HG02938 (cell line): ENCODE results near the gene ATP5F1D.
"Not testable (repeated sequence)": the region's sequence is repeated elsewhere in the genome, so short reads cannot be mapped to it uniquely, and the experiment has no call there.

ENCODE experiments used
- ATAC-seq: cut with Tn5 transposase; IDR thresholded peaks from one replicate; pipeline ENCODE4 v1.9.1; 2021; ENCODE audit warnings: mild to moderate bottlenecking, moderate library complexity; ENCODE audit not compliant: unreplicated experiment

Gene ATP5F1D

DNA sequence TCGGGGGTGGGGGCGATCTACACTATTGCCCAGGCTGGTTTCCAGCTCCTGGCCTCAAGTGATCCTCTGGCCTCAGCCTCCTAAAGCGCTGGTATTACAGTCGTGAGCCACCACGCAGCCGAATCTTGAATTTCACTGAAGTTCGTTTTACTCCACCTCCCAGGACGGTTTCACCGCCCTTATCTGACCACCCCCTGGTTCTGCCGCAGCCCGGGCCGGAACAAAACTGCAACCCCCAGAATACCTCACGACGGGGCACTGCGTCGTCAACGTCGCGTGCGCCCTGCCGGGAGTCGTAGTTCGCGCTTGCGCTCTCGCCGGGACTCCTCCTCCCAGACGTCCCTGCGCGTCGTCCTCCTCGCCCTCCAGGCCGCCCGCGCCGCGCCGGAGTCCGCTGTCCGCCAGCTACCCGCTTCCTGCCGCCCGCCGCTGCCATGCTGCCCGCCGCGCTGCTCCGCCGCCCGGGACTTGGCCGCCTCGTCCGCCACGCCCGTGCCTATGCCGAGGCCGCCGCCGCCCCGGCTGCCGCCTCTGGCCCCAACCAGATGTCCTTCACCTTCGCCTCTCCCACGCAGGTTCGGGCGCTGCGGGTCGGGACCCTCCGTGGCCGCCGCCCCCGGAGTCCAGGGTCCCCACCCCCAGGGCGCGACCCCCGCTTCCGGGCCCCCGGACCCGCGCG is at the start of gene ATP5F1D:
Gene ATP5F1D, plus strand, starts transcription at position 335 of the 679 bp plus-strand sequence. Its CDS starts 100 bp downstream, at position 435.
- ATAC-seq: peak; percentile 53

DNA sequence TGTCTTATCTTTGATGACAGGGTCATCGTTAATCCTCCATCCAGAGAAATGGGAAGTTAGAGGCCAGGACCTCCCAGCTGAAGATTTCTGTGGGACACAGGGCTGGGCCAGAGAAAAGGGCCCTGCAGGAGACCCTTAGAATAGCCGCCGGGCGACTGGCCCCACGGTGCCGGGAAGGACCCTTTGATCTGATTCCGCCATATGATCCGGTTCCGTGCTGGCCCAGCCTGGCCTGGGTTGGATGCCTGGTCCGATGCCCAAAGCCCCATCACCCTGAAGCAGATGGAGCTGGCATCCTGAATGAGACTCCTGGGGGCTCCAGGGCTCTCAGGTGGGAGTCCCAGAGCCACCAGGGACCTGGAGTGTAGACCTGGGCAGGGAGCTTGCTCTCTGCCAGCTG is 42.0 kb upstream of the ATP5F1D start:
- no peak for ATAC-seq

DNA sequence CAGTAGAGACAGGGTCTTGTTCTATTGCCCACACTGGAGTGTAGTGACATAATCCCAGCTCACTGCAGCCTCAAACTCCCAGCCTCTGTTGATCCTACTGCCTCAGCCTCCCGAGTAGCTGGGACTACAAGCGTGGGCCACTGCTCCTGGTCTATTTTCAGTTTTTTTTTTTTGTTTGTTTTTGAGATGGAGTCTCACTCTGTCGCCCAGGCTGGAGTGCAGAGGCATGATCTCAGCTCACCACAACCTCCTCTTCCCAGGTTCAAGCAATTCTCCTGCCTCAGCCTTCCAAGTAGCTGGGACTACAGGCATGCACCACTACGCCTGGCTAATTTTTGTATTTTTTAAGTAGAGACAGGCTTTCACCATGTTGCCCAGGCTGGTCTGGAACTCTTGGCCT is 40.9 kb upstream of the ATP5F1D start:
- not testable (repeated sequence) for ATAC-seq

DNA sequence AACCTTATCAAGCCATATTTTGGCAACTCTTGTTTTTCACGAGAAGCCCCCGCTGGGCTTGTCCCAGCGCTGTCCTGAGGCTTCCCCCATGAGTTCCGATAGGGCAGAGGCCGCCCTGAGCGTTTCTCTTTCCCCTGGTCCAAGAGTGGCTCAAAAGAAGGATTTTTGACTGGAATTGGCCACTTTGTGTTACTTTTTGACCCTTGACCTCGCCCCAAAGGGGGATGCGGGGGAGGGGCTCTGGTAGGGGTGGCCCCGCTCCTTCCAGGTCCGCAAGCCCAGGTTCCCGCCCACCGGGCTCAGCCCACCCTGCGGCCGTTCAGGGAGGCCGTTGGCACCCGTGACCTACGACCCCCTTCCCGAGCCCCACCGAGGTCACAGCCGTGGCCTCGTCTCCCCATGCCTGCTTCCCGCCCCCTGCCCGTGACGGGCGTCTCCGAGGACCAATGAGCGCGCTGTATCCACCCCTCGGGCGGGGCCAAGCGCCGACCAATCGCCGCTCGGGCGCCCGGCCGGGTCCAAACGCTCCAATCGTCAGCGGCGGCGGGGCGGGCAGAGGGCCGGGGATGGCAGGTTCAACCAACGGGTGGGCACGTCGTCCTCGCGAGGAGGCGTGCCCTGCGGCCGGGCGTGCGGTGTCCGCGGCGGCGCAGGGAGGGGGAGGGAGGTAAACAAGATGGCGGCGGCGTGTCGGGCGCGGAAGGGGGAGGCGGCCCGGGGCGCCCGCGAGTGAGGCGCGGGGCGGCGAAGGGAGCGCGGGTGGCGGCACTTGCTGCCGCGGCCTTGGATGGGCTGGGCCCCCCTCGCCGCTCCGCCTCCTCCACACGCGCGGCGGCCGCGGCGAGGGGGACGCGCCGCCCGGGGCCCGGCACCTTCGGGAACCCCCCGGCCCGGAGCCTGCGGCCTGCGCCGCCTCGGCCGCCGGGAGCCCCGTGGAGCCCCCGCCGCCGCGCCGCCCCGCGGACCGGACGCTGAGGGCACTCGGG is 36.1 kb upstream of the ATP5F1D start, which contains the start of gene STK11:
Gene STK11, plus strand, starts transcription at position 665 of the 986 bp plus-strand sequence. CDS start 1,136 bp downstream, outside the sequence.
- ATAC-seq: peak; percentile 79

DNA sequence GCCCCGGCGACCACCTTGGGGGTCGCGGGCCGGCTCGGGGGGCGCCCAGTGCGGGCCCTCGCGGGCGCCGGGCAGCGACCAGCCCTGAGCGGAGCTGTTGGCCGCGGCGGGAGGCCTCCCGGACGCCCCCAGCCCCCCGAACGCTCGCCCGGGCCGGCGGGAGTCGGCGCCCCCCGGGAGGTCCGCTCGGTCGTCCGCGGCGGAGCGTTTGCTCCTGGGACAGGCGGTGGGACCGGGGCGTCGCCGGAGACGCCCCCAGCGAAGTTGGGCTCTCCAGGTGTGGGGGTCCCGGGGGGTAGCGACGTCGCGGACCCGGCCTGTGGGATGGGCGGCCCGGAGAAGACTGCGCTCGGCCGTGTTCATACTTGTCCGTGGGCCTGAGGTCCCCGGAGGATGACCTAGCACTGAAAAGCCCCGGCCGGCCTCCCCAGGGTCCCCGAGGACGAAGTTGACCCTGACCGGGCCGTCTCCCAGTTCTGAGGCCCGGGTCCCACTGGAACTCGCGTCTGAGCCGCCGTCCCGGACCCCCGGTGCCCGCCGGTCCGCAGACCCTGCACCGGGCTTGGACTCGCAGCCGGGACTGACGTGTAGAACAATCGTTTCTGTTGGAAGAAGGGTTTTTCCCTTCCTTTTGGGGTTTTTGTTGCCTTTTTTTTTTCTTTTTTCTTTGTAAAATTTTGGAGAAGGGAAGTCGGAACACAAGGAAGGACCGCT is 35.2 kb upstream of the ATP5F1D start:
- no peak for ATAC-seq

DNA sequence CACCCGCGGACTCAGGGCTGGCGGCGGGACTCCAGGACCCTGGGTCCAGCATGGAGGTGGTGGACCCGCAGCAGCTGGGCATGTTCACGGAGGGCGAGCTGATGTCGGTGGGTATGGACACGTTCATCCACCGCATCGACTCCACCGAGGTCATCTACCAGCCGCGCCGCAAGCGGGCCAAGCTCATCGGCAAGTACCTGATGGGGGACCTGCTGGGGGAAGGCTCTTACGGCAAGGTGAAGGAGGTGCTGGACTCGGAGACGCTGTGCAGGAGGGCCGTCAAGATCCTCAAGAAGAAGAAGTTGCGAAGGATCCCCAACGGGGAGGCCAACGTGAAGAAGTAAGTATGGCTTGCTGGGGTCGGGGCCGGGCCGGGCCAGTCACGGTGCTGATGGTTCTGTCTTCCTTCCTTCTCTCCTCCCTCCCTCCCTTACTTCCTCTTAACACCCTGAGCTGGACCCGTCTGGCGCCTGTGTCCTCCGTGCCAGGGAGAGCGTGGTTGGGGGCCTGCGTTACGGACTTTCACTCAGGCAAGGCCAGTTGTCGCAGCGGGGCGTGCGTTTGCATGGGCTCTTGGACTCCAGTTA is 34.6 kb upstream of the ATP5F1D start:
- ATAC-seq: no peak

DNA sequence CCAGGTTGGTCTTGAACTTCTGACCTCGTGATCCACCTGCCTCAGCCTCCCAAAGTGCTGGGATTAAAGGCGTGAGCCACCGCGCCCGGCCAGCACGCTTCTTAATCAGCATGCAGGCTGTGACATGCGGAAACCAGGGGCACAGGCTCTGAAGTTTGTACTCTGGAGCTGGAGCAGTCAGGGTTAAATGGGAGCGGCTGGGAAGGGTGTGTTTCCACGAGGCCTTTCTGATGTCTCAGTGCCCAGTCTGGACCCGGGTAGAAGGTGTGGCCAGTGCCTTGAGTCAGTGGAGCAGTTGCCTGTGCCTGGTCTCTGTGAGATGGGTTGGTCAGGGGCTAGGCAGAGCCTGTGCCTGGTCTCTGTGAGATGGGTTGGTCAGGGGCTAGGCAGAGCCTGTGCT is 32.7 kb upstream of the ATP5F1D start:
- not testable (repeated sequence) for ATAC-seq

DNA sequence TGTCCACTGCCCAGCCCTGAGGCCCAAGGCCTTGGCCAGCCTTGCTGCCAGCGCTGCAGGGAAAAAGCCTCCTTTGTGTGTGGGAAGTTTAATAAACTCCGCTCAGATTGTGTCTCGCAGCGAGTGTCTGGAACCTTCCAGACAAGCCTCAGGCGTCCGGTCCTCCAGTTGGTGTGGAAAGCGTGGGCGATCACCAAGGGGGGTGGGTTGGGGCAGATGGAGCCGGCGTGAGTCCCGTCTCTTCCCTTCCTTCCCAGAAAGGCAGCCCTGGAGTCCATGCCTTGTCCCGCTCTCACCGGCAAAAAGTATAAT is 31.4 kb upstream of the ATP5F1D start:
- no peak for ATAC-seq

DNA sequence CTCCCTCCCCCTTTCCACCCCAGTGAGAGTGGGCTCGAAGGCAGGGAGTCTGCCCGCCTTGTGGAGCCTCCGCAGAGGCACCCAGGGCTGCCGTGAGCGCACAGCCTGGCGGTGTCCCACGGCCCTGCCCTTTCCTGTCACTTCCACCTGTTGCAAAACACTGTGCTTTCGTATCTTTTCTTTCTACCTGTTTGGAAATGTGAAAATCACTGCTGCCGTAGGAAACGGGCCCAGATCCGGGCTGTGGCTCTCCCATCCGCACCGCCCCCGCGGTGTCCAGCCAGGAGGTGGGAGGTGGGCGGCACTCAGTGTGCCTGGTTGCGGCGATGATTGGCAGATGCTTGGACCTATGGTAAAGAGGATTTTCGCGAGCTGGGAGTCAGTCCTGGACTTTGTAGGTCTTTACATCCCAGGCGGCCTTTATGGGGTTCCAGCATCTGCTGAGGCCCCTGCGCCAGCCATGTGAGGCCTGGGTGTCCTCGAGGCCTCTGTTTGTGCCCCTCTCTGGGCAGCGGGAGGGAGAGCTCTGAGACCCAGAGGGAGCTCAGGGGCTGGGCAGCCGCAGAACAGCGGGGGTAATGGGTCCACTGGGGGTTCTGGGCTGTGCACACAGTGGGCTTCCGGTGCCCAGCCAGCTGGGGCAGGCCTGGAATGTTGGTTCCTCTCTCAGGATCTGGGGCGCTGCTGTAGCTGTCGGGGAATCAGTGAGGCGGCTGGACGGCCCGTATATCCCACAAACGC is 29.9 kb upstream of the ATP5F1D start:
- no peak for ATAC-seq

DNA sequence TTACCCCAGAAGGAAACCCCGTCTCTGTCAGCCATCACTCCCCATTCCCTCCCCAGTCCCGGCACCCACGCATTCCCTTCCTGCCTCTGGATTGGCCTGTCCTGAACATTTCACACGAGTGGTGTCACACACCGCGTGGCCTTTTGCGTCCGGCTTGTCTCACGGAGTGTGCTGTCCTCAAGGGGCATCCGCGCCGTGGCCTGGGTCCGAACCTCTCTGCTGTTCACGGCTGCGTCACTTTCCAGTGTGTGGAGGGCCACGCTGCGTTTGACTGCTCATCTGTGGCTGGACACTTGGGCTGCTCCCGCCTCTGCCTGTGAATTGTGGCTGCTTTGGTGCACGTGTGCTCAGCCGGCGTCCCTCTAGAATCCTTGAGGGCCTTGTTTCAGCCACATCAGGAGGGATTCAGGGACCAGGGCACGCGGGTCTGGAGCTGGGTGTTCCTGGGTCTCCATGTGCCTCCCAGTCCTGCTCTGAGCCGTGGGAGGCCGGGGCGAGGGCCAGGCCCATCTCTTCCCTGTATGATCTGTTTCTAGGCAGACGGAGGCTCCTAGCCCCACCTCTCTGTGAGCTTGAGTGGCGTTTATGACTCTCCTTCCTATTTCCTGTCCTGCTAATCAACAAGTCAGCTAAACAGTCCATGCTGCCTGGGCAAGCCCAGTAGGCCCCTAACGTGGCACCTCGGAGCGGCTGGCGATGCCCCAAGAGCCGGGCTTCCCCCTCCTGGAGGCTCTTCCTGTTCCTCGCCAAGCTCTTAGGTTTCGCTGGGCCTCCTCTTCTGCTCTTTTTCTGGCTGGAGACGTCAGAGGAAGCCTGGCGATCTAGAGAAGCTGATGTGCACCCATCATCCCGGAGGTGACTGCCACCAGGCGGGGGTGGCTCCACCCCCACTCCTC is 27.9 kb upstream of the ATP5F1D start:
- ATAC-seq: no peak

DNA sequence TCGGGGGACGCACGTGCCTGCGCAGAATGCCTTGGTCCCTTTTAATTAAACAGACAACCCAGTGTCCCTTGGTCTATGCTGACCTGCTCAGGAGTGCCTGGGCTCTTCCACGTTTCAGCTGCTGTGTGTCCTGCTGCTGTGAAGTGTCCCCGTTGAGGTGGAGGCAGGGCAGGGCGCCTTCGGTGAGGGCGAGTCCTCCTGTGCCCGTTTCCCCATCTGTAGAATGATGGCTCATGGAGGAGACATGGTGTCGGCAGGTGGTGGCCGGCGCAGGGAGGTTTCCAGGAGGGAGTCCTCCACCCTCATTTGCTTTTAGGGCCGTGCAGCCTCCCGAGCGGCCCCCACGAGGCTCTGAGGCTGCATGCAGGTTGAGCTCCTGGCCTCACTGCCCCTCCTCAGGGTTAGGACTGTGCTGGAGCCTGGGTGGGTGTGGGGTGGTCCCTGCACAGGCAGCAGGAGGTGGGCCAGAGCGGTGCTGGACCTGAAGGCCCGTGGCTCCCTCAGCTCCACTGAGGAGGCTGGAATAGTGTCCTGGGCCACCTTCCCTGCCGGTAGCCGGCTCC is 27.2 kb upstream of the ATP5F1D start:
- no peak for ATAC-seq

DNA sequence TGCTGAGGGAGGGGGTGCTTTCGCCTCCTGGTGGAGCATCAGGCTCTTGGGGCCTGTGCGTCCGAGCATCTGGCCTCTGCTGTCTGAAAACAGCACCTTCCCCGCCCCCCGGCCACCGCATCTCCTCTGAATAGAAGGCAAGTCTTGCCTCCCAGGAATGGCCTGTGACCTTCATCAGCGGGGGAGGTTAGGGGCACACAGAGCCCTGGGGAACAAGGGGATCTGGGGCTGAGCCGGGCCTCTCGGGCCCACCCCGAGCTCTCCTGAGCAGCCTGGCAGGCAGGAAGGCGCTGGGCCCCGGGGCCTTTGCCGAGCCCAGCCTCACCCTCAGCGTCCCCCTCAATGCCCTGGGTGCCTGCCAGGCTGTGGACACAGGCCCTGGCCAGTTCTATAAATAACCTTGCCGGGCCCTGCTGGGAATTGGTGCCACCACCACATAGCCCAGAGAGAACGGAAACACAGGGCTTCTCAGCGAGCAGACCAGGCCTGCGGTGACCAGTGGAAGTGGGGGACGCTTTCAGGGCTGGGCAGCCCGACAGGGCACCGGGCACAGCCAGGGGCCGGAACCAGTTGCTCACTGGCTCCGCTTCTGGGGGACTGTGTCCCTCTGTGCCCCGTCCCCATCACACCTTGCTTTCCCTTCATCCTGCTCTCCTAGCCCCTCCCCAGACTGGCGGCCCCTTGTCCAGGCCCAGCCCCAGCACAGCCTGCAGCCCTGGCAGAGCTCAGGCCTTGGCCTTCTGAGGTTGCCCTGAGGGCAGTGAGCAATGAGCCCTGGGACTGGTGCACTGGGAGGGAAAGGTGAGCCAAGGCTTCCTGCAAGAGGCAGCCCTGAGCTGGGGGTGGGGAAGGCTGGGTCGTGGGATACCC is 26.5 kb upstream of the ATP5F1D start:
- ATAC-seq: no peak

DNA sequence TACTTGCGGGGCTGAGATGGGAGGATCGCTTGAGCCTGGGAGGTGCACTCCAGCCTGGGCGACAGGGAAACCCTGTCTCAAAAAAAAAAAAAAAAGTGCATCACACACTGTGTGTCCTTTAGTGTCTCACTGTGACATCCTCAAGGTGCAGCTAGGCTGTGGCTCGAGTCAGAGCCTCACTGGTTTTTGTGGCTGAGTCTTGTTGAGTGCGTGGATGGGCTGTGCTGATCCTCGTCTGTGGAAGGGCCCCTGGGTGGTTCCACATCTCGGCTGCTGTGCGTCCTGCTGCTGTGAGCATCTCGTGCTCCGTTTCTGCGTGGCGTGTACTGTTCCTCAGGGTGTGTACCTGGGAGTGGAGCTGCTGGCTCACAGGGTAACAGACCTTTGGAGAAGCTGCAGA is 24.8 kb upstream of the ATP5F1D start:
- no peak for ATAC-seq

DNA sequence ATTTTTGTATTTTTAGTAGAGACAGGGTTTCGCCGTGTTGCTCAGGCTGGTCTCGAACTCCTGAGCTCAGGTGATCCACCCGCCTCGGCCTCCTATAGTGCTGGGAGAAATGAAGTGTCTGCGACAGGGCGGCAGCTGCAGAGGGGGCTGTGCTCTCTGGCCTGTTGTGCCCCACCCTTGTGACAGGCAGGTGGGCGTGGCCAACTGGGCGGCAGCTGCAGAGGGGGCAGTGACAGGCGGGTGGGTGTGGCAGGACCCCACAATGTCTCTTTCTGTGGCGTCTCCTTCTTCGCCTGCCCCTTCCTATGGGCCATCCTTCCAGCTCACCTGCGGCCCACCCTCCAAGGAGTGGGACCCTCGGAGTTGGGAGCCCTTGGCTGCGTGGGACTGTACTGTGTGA is 24.2 kb upstream of the ATP5F1D start:
- ATAC-seq: no peak

DNA sequence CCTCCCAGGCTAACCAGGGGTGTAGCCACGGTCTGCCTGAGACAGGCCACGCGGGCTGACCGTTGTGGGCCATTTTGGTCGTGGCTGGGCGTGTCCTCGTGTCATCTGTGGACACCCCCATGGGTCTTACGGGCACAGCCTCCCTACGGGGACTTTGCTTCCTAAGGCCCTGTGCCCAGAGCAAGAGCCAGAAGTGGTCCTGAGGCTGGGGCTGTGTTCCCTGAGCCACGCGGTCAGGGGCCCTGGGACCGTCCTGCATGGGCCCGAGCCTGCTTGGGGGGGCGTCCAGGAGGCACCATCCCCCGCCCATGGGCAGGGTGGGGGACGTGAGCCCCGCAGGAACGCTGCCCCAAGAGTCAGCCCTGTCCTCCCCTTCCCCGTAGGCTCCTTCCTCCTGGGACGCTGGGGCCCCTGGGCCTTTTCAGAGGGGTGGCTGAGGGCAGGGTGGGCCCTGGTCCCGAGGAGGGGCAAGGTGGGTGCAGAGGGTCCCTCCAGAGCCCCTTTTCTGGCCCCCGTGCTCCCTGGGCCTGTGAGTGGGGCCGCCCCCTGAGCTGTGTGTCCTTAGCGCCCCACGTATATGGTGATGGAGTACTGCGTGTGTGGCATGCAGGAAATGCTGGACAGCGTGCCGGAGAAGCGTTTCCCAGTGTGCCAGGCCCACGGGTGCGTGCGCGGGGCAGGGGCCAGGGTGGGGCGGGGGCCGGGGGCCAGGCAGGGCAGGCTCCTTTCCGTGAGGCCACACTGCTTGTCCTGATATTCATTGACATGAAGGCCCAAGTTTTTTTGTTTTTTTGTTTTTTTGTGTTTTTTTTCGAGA is 22.6 kb upstream of the ATP5F1D start:
- no peak for ATAC-seq

DNA sequence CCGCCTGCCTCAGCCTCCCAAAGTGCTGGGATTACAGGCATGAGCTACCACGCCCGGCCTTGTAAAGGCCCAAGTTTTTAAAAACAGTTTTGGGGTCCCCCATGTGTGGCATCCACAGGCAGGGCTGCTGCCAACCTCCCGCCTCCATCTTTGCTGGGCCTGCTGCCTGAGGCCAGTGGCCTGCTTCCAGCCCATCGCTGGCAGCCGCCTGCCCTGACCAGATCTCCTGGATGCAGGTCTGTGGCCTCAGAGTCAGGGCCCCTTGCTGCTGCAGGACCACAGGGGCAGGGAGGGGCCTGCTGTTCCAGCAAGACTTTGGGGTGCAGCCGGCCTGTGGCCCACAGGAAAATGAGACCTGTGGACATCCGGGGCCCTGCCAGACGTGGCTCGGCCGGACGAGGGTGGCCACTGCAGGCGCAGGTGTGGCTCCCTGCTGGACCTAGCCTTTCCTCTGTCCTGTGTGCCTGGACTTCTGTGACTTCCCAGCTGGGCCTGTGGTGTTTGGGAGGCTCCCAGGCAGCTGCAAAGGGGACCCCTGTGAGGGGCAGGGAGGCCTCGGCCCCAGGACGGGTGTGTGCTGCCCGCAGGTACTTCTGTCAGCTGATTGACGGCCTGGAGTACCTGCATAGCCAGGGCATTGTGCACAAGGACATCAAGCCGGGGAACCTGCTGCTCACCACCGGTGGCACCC is 21.6 kb upstream of the ATP5F1D start:
- ATAC-seq: no peak
